T-helper 17 cell (primary cell): Measurements from ENCODE around the gene TRIM36. TPM values are rescaled to one million over a fixed set of nuclear protein-coding genes. Genes with fewer than 3 reads are reported as not detected.

Experiments
- ATAC-seq: fragments of 150-1000 bp; cut with Tn5 transposase; 2 replicates; pipeline ENCODE4 v1.10.0; 2021; ENCODE audit warnings: mild to moderate bottlenecking, moderate library complexity
- DNase-seq, 3 donors: peaks; one replicate each; pipeline versions ENCODE4 v3.0.0 to v3.0.0-alpha.2; 2020 to 2021
- H3K9me3 ChIP-seq: one replicate; pipeline ENCODE4 v1.7.0; 2013; ENCODE audit warnings: low read length, mild to moderate bottlenecking; ENCODE audit not compliant: control insufficient read depth, poor library complexity, severe bottlenecking
- H3K27ac Mint-ChIP-seq: one replicate; pipeline ENCODE4 v1.8.0; 2022; ENCODE audit warnings: mild to moderate bottlenecking, moderate library complexity, mixed read lengths
- H3K27me3 Mint-ChIP-seq: one replicate; pipeline ENCODE4 v1.8.0; 2022; ENCODE audit warnings: mixed read lengths
- H3K36me3 Mint-ChIP-seq: one replicate; pipeline ENCODE4 v1.8.0; 2022; ENCODE audit warnings: low read depth, mixed read lengths
- H3K4me1 Mint-ChIP-seq: one replicate; pipeline ENCODE4 v1.8.0; 2022; ENCODE audit warnings: mild to moderate bottlenecking, mixed read lengths
- H3K4me3 Mint-ChIP-seq: one replicate; pipeline ENCODE4 v1.8.0; 2022; ENCODE audit warnings: mild to moderate bottlenecking, moderate library complexity, mixed read lengths
- total RNA-seq, 4 donors: library from RNA in 2 of 4; stranded (reverse) in 2 of 4; gene quantifications; one replicate each; pipeline ENCODE4 v1.2.3 and lab custom pipeline; 2022 to 2026

Gene TRIM36
- total RNA-seq, 2 donors from 2014 or later, result 0.40 TPM; not detected in 1

- Mint-ChIP-seq H3K36me3 (no peaks in the 10 kb centered on the region), H3K4me3 (no peak overlapping the region), H3K27me3 (peaks cover 52% of the 10 kb centered on the region), H3K4me1 (no peaks in the 10 kb centered on the region), H3K27ac (no peak overlapping the region)
- no peak for ATAC-seq
- no peak for DNase-seq
- no peaks in the 10 kb centered on the region for H3K9me3 ChIP-seq
Observed at GRCh38 chr5:115086473-115086872, 83.2 kb downstream of the TRIM36 start.

DNA sequence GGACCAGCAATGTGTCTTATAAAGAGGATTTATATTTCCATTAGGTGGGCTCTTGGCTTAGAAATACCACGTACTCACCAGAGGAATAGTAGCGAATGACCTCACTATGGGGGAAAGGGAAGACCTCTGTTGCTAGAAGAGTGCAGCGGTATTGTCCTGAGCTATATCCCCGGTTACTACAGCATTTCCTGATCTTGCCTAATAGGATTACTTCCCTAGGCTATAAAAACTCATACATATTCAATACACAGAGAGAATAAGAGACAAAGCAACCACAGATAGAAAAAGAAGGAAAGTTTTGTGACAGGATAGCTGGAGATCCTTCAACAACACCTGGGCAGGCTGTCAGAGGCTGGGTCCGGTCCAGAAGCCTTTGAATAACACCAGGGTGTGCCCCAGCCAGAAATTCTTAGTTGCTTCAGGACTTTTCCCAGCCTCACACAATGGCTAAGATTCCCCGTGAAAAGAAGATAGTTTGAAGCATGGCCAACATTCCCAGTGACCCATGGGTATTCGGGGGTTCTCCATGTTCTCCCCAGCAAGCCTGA is 85.4 kb downstream of the TRIM36 start:
- no peak for DNase-seq
- H3K27ac Mint-ChIP-seq, result no peak overlapping the region
- no peaks in the 10 kb centered on the region for H3K4me1 Mint-ChIP-seq
- H3K4me3 Mint-ChIP-seq, result no peak overlapping the region
- H3K36me3 Mint-ChIP-seq, result no peaks in the 10 kb centered on the region
- no peaks in the 10 kb centered on the region for H3K9me3 ChIP-seq
- peaks cover 40% of the 10 kb centered on the region for H3K27me3 Mint-ChIP-seq
- ATAC-seq, result no peak

- Mint-ChIP-seq H3K27ac (no peak overlapping the region), H3K4me3 (no peak overlapping the region), H3K4me1 (no peaks in the 10 kb centered on the region), H3K27me3 (peaks cover 20% of the 10 kb centered on the region), H3K36me3 (no peaks in the 10 kb centered on the region)
- DNase-seq (no peak), ATAC-seq (no peak)
- H3K9me3 ChIP-seq, result no peaks in the 10 kb centered on the region
Observed at GRCh38 chr5:115079924-115080623, 89.6 kb downstream of the TRIM36 start.

Other genes starting within 250 kb of the TRIM36 start
- gene PGGT1B, start 93.0 kb upstream of the TRIM36 start, total RNA-seq, result 10 to 100 TPM; 39.3 to 44.9 TPM
- gene CCDC112, start 126.7 kb upstream of the TRIM36 start, total RNA-seq, result 1 to 10 TPM; 2.8 to 3.5 TPM